ENCODE results near the gene KIF6.

The KIF6 gene

DNA sequence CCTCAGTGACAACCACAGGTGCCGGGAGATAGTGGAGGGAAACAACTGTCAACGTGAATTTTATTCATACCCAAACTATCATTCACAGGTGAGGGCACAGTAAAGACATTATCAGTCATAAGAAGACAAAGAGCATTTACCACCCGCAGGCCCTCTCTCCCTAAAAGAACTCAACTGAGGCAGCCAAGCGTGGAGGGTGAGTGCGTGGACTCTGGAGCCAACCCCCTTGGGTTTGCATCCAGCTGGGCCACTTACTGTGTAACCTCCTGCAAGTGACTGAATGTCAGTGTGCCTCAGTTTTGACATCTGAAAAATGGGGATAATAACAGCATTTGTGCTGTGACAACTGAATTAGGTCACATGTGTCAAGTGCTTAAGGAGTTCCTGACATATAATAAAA lies 332.1 kb downstream of the KIF6 start:
- H3K4me3 ChIP-seq (ENCODE audit: low read depth, low read length), result no peak overlapping the region
- no peak for DNase-seq
- H3K9me3 ChIP-seq (ENCODE audit: severe bottlenecking), result no peaks in the 10 kb centered on the region
- TF ChIP-seq, protein P1, sequence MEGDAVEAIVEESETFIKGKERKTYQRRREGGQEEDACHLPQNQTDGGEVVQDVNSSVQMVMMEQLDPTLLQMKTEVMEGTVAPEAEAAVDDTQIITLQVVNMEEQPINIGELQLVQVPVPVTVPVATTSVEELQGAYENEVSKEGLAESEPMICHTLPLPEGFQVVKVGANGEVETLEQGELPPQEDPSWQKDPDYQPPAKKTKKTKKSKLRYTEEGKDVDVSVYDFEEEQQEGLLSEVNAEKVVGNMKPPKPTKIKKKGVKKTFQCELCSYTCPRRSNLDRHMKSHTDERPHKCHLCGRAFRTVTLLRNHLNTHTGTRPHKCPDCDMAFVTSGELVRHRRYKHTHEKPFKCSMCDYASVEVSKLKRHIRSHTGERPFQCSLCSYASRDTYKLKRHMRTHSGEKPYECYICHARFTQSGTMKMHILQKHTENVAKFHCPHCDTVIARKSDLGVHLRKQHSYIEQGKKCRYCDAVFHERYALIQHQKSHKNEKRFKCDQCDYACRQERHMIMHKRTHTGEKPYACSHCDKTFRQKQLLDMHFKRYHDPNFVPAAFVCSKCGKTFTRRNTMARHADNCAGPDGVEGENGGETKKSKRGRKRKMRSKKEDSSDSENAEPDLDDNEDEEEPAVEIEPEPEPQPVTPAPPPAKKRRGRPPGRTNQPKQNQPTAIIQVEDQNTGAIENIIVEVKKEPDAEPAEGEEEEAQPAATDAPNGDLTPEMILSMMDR (IDR thresholded peaks at IDR 0.05; ENCODE audit: low read depth, low read length), result no peak
- no peaks in the 10 kb centered on the region for H3K36me3 ChIP-seq
- H3K27ac ChIP-seq, result no peak overlapping the region
- H3K27me3 ChIP-seq (ENCODE audit: insufficient read depth, low read depth, severe bottlenecking), result no peaks in the 10 kb centered on the region

DNA sequence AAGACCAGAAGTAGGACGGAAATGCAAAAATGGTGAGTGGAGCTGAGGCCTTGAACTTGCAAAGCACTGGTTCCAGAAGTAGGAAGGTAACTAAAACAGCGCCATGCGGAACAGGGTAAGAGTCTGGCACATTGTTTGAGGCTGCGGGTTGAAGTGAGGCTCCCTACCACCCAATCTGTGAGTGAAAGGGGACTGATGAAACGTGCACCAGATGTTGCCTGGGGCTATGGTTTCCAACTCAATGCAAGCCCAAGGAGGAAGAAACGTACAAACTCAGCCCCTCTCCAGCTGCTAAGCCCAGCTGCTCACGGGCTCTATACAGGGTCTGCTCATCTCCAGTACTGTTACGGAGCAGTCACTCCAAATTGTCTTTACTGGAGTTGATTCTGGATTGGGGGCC lies 334.0 kb downstream of the KIF6 start:
- no peaks in the 10 kb centered on the region for H3K9me3 ChIP-seq (ENCODE audit: severe bottlenecking)
- H3K36me3 ChIP-seq, result no peaks in the 10 kb centered on the region
- DNase-seq, result no peak

DNA sequence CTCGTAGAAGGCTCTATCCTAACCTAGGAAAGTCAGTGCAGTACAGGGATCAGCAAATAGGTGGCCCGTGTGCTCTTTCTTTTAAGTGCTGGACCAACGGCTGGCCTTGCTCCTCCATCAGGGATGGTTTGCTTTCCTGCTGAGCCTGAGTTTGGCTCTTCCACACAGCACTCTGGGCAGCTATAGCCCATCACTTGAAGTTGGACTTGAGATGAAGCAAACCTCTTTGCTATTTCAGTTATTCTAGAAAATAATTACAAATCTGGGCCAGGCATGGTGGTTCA lies 335.8 kb downstream of the KIF6 start:
- peak; percentile 54 for DNase-seq
- H3K36me3 ChIP-seq, result no peaks in the 10 kb centered on the region
- H3K9me3 ChIP-seq (ENCODE audit: severe bottlenecking), result no peaks in the 10 kb centered on the region
- H3K27ac ChIP-seq, result no peak overlapping the region
- TF ChIP-seq, protein P1 (IDR thresholded peaks at IDR 0.05; ENCODE audit: low read depth, low read length), result peak; percentile 78
- H3K4me3 ChIP-seq (ENCODE audit: low read depth, low read length), result no peak overlapping the region
- no peaks in the 10 kb centered on the region for H3K27me3 ChIP-seq (ENCODE audit: insufficient read depth, low read depth, severe bottlenecking)

More for the DNA sequence above, 334.0 kb downstream of the KIF6 start:
- Histone ChIP-seq H3K27ac (no peak overlapping the region), H3K27me3 (ENCODE audit: insufficient read depth, low read depth, severe bottlenecking) (no peaks in the 10 kb centered on the region), H3K4me3 (ENCODE audit: low read depth, low read length) (no peak overlapping the region)
- TF ChIP-seq, protein P1 (IDR thresholded peaks at IDR 0.05; ENCODE audit: low read depth, low read length), result no peak

DNA sequence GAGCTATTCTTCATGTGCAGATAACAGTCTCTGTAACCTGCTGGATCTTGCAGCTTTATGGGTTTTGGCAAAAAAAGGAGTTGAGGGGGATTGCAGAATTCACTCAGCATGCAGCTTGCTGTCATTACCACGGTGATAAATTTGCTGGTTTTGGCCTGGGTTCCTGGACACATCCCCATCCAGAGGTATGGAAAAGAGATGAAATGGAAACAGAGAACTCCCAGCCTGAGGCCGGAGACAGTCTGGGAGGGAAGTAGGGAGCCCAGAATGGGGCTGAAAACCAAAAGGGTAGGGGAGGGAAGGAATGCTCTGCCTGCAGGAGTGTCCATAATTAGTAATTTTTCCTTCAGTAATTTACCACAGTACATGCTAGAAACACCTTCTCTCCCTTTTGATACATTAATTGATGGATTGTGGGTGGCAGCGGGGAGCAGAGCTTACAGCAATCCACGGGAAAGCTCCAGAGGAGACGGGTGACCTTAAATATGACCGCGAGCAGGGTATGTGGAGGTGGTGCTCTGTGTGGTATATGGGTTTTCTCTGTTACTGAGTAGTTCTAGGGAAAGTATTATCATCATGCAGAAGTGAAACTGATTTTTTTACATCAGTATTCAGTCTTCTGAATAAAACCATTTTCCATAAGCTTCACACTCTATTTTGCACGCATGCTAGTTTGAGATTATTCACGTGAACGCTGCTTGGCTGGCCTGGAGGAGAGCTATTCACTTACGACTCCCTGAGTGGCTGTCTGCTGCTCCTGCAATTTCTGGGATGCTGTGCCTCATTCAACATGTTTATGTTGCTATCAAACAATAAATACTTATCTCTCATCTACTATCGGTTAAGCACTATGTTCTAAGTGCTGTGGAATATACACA lies 336.4 kb downstream of the KIF6 start:
- no peak for DNase-seq
- H3K27me3 ChIP-seq (ENCODE audit: insufficient read depth, low read depth, severe bottlenecking), result no peaks in the 10 kb centered on the region
- no peak overlapping the region for H3K27ac ChIP-seq

DNA sequence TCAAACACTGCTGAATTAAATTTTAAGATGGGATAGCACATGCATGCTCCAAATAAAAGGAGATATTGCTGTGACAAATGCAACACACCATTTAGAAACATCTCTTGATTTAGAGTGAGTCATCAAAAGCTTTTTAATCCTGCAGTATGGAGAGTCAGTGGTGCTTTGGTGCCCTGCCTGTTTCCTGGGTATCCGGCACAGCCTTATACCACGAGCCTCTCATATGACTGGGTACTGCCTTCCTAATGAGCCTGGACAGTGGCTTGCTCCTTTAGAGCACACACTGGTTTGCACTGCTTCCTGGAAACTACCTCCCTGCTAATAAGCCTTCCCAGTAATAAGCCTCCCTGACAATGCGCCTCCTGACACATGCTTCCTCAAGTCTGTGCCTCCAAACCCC lies 337.4 kb downstream of the KIF6 start:
- H3K36me3 ChIP-seq, result no peaks in the 10 kb centered on the region
- no peak overlapping the region for H3K4me3 ChIP-seq (ENCODE audit: low read depth, low read length)
- H3K27ac ChIP-seq, result no peak overlapping the region
- H3K9me3 ChIP-seq (ENCODE audit: severe bottlenecking), result no peaks in the 10 kb centered on the region
- TF ChIP-seq, protein P1 (IDR thresholded peaks at IDR 0.05; ENCODE audit: low read depth, low read length), result no peak
- no peaks in the 10 kb centered on the region for H3K27me3 ChIP-seq (ENCODE audit: insufficient read depth, low read depth, severe bottlenecking)
- no peak for DNase-seq

More for the DNA sequence above, 336.4 kb downstream of the KIF6 start:
- Histone ChIP-seq H3K9me3 (ENCODE audit: severe bottlenecking) (no peaks in the 10 kb centered on the region), H3K4me3 (ENCODE audit: low read depth, low read length) (no peak overlapping the region), H3K36me3 (no peaks in the 10 kb centered on the region)
- TF ChIP-seq, protein P1 (IDR thresholded peaks at IDR 0.05; ENCODE audit: low read depth, low read length), result no peak

DNA sequence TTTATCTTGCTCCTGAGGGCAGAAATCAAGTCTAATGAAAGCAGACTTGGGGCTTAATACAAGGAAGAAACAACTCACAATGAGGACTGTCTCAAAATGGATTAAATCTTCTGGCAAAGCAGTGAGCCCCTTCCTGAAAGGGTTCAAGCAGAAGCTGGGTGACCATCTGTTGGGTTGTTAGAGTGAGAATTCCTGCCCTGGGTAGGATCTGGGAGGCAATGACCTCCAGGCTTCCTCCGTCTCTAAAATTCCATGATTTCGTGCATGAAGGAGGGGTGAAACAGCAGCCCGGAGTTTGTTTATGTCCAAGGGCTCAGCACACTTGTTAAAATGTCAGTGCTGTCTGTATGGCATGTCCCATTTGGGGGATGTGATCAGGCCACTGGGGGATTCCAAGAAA lies 338.7 kb downstream of the KIF6 start:
- Histone ChIP-seq H3K9me3 (ENCODE audit: severe bottlenecking) (no peaks in the 10 kb centered on the region), H3K36me3 (no peaks in the 10 kb centered on the region), H3K27ac (peak overlapping the region; percentile 9), H3K4me3 (ENCODE audit: low read depth, low read length) (no peak overlapping the region), H3K27me3 (ENCODE audit: insufficient read depth, low read depth, severe bottlenecking) (no peaks in the 10 kb centered on the region)
- DNase-seq, result peak; percentile 35
- TF ChIP-seq, protein P1 (IDR thresholded peaks at IDR 0.05; ENCODE audit: low read depth, low read length), result no peak
